ENCODE measurements around the gene JPT2. TPM values are rescaled to one million over a fixed set of nuclear protein-coding genes. Genes with fewer than 3 reads are reported as not detected.
A peak's percentile ranks its signal among the peaks of the same experiment; 100 is the strongest.

Gene JPT2
- 10 to 100 TPM; 56.1 to 61.7 TPM for total RNA-seq

GRCh38 chr16:1677942-1678499 is at the start of gene JPT2:
JPT2 (plus strand) TSS chr16:1678279; CDS start chr16:1678313, 34 bp downstream.
- ATAC-seq (peak; percentile 99), DNase-seq (peak; percentile 96)
- Mint-ChIP-seq H3K4me1 (ENCODE audit: low read depth) (peaks cover 38% of the 10 kb centered on the region), H3K4me3 (peak within 1 kb of the TSS; percentile 78), H3K9me3 (ENCODE audit: insufficient read depth) (no peaks in the 10 kb centered on the region), H3K27me3 (ENCODE audit: low read depth) (no peaks in the 10 kb centered on the region), H3K36me3 (ENCODE audit: low read depth) (peaks cover 37% of the 10 kb centered on the region), H3K27ac (peak within 1 kb of the TSS; percentile 71)
- POLR2A ChIA-PET = interaction anchor here (0.6 to 2.0 kb wide), 7 partner anchors 14 to 537 kb away, joined by 3 to 19 read pairs (median 3); partner anchors contain the start of genes EME2, MAPK8IP3, MRPS34 and PGP
- CTCF ChIA-PET = interaction anchor here (1.0 to 2.9 kb wide), 5 partner anchors 11 to 257 kb away, joined by 3 to 21 read pairs (median 4); partner anchors contain the start of genes MAPK8IP3 and UQCC4

GRCh38 chr16:1630450-1631213 is 47.4 kb upstream of the JPT2 start:
- Mint-ChIP-seq H3K27ac (no peak overlapping the region), H3K4me1 (ENCODE audit: low read depth) (peaks cover 2% of the 10 kb centered on the region), H3K27me3 (ENCODE audit: low read depth) (no peaks in the 10 kb centered on the region), H3K4me3 (no peak overlapping the region), H3K9me3 (ENCODE audit: insufficient read depth) (no peaks in the 10 kb centered on the region), H3K36me3 (ENCODE audit: low read depth) (peaks cover 42% of the 10 kb centered on the region)
- ATAC-seq (no peak), DNase-seq (no peak)
- ChIA-PET POLR2A (no interaction called here), CTCF (no interaction called here)

GRCh38 chr16:1631230-1631629 is 46.8 kb upstream of the JPT2 start:
- Mint-ChIP-seq H3K4me3 (no peak overlapping the region), H3K27me3 (ENCODE audit: low read depth) (no peaks in the 10 kb centered on the region), H3K9me3 (ENCODE audit: insufficient read depth) (no peaks in the 10 kb centered on the region), H3K4me1 (ENCODE audit: low read depth) (peaks cover 2% of the 10 kb centered on the region), H3K27ac (no peak overlapping the region), H3K36me3 (ENCODE audit: low read depth) (peaks cover 42% of the 10 kb centered on the region)
- ChIA-PET CTCF (interaction anchor here (1.2 kb wide), 1 partner anchor 71 kb away, joined by 3 read pairs; no protein-coding TSS in a partner anchor), POLR2A (no interaction called here)
- ATAC-seq (no peak), DNase-seq (no peak)

- Mint-ChIP-seq H3K27ac (no peak overlapping the region), H3K27me3 (ENCODE audit: low read depth) (no peaks in the 10 kb centered on the region), H3K9me3 (ENCODE audit: insufficient read depth) (no peaks in the 10 kb centered on the region), H3K4me3 (no peak overlapping the region), H3K4me1 (ENCODE audit: low read depth) (peaks cover 2% of the 10 kb centered on the region), H3K36me3 (ENCODE audit: low read depth) (peaks cover 34% of the 10 kb centered on the region)
- ChIA-PET CTCF (interaction anchor here (1.2 kb wide), 1 partner anchor 70 kb away, joined by 3 read pairs; no protein-coding TSS in a partner anchor), POLR2A (no interaction called here)
- no peak for ATAC-seq
- no peak for DNase-seq
These were observed 46.0 kb upstream of the JPT2 start for GRCh38 chr16:1631931-1632637.

- Mint-ChIP-seq H3K27ac (no peak overlapping the region), H3K9me3 (ENCODE audit: insufficient read depth) (no peaks in the 10 kb centered on the region), H3K4me1 (ENCODE audit: low read depth) (peaks cover 2% of the 10 kb centered on the region), H3K36me3 (ENCODE audit: low read depth) (peaks cover 32% of the 10 kb centered on the region), H3K27me3 (ENCODE audit: low read depth) (no peaks in the 10 kb centered on the region), H3K4me3 (no peak overlapping the region)
- ChIA-PET CTCF (no interaction called here), POLR2A (no interaction called here)
- no peak for DNase-seq
- ATAC-seq = no peak
These were observed 45.5 kb upstream of the JPT2 start for GRCh38 chr16:1632638-1632970.

GRCh38 chr16:1633310-1633709 is 44.8 kb upstream of the JPT2 start:
- Mint-ChIP-seq H3K4me1 (ENCODE audit: low read depth) (peaks cover 2% of the 10 kb centered on the region), H3K4me3 (no peak overlapping the region), H3K27me3 (ENCODE audit: low read depth) (no peaks in the 10 kb centered on the region), H3K27ac (no peak overlapping the region), H3K9me3 (ENCODE audit: insufficient read depth) (no peaks in the 10 kb centered on the region), H3K36me3 (ENCODE audit: low read depth) (peaks cover 34% of the 10 kb centered on the region)
- POLR2A ChIA-PET = no interaction called here
- CTCF ChIA-PET = no interaction called here
- no peak for ATAC-seq
- DNase-seq = no peak

GRCh38 chr16:1634541-1634940 is 43.5 kb upstream of the JPT2 start:
- POLR2A ChIA-PET = no interaction called here
- no peak overlapping the region for H3K27ac Mint-ChIP-seq
- DNase-seq (no peak), ATAC-seq (no peak)
- H3K36me3 Mint-ChIP-seq (ENCODE audit: low read depth) = peaks cover 35% of the 10 kb centered on the region
- CTCF ChIA-PET = no interaction called here
- H3K4me3 Mint-ChIP-seq = no peak overlapping the region
- H3K27me3 Mint-ChIP-seq (ENCODE audit: low read depth) = no peaks in the 10 kb centered on the region
- H3K9me3 Mint-ChIP-seq (ENCODE audit: insufficient read depth) = no peaks in the 10 kb centered on the region
- peaks cover 2% of the 10 kb centered on the region for H3K4me1 Mint-ChIP-seq (ENCODE audit: low read depth)

GRCh38 chr16:1635070-1635469 is 43.0 kb upstream of the JPT2 start:
- no peaks in the 10 kb centered on the region for H3K9me3 Mint-ChIP-seq (ENCODE audit: insufficient read depth)
- no peak for ATAC-seq

GRCh38 chr16:1637526-1637925 is 40.6 kb upstream of the JPT2 start:
- POLR2A ChIA-PET = no interaction called here
- Mint-ChIP-seq H3K27ac (no peak overlapping the region), H3K27me3 (ENCODE audit: low read depth) (no peaks in the 10 kb centered on the region), H3K4me1 (ENCODE audit: low read depth) (peaks cover 5% of the 10 kb centered on the region), H3K36me3 (ENCODE audit: low read depth) (peaks cover 58% of the 10 kb centered on the region), H3K4me3 (no peak overlapping the region), H3K9me3 (ENCODE audit: insufficient read depth) (no peaks in the 10 kb centered on the region)
- DNase-seq = no peak
- CTCF ChIA-PET = interaction anchor here (0.7 kb wide), 1 partner anchor 68 kb away, joined by 3 read pairs; no protein-coding TSS in a partner anchor
- ATAC-seq = no peak

More at GRCh38 chr16:1635070-1635469, 43.0 kb upstream of the JPT2 start:
- peaks cover 37% of the 10 kb centered on the region for H3K36me3 Mint-ChIP-seq (ENCODE audit: low read depth)
- H3K4me3 Mint-ChIP-seq = no peak overlapping the region
- peaks cover 2% of the 10 kb centered on the region for H3K4me1 Mint-ChIP-seq (ENCODE audit: low read depth)
- ChIA-PET CTCF (no interaction called here), POLR2A (no interaction called here)
- no peaks in the 10 kb centered on the region for H3K27me3 Mint-ChIP-seq (ENCODE audit: low read depth)
- DNase-seq = no peak
- H3K27ac Mint-ChIP-seq = no peak overlapping the region

GRCh38 chr16:1638757-1639156 is 39.3 kb upstream of the JPT2 start:
- Mint-ChIP-seq H3K9me3 (ENCODE audit: insufficient read depth) (no peaks in the 10 kb centered on the region), H3K4me1 (ENCODE audit: low read depth) (peaks cover 5% of the 10 kb centered on the region), H3K27ac (no peak overlapping the region), H3K36me3 (ENCODE audit: low read depth) (peaks cover 54% of the 10 kb centered on the region), H3K4me3 (no peak overlapping the region), H3K27me3 (ENCODE audit: low read depth) (no peaks in the 10 kb centered on the region)
- ChIA-PET CTCF (no interaction called here), POLR2A (no interaction called here)
- DNase-seq (no peak), ATAC-seq (no peak)

- no peaks in the 10 kb centered on the region for H3K9me3 Mint-ChIP-seq (ENCODE audit: insufficient read depth)
- DNase-seq (no peak), ATAC-seq (no peak)
- H3K27ac Mint-ChIP-seq = no peak overlapping the region
- H3K4me3 Mint-ChIP-seq = no peak overlapping the region
- ChIA-PET POLR2A (no interaction called here), CTCF (no interaction called here)
- H3K36me3 Mint-ChIP-seq (ENCODE audit: low read depth) = peaks cover 49% of the 10 kb centered on the region
- H3K27me3 Mint-ChIP-seq (ENCODE audit: low read depth) = no peaks in the 10 kb centered on the region
- H3K4me1 Mint-ChIP-seq (ENCODE audit: low read depth) = peaks cover 7% of the 10 kb centered on the region
These were observed 38.8 kb upstream of the JPT2 start for GRCh38 chr16:1639282-1639681.

- DNase-seq (no peak), ATAC-seq (no peak)
- Mint-ChIP-seq H3K27ac (no peak overlapping the region), H3K36me3 (ENCODE audit: low read depth) (peaks cover 47% of the 10 kb centered on the region), H3K9me3 (ENCODE audit: insufficient read depth) (no peaks in the 10 kb centered on the region), H3K4me3 (no peak overlapping the region), H3K27me3 (ENCODE audit: low read depth) (no peaks in the 10 kb centered on the region), H3K4me1 (ENCODE audit: low read depth) (peaks cover 8% of the 10 kb centered on the region)
- ChIA-PET CTCF (no interaction called here), POLR2A (no interaction called here)
These were observed 38.2 kb upstream of the JPT2 start for GRCh38 chr16:1639860-1640259.

Data from activated CD8-positive, alpha-beta T cell treated with anti-CD3 and anti-CD28 coated beads, Interleukin-2, amount 10 ng/mL, durations not matched to agents 7 days and 5 days (primary cell).